K562 (cell line): ENCODE data around the gene WBP1L. TPM values are rescaled to one million over a fixed set of nuclear protein-coding genes. Genes with fewer than 3 reads are reported as not detected.

Source experiments
- ATAC-seq: fragments of 200-7000 bp; cut with Tn5 transposase; 3 replicates; pipeline ENCODE4 v1.9.1; 2020; ENCODE audit warnings: moderate library complexity
- BruUV-seq: library from RNA; stranded (reverse); fragments of 400-500 nt; replicated peaks from 2 replicates; lab custom pipeline; 2021; lab: Mats Ljungman, UMichigan
- CTCF ChIA-PET: fragments of 300-600 bp; formaldehyde crosslinking; extraction: SDS; loops from one replicate; lab custom pipeline; 2021; ENCODE audit warnings: low intra/inter-chr PET ratio; lab: Yijun Ruan, JAX
- POLR2A ChIA-PET: fragments of 300-600, 350-650 bp; sonication (Branson Sonifier 250); formaldehyde crosslinking; extraction: SDS; loops from one replicate; lab custom pipeline; 2021; ENCODE audit warnings: antibody characterized with exemption, inconsistent platforms; lab: Yijun Ruan, JAX
- DNase-seq, 4 experiments: peaks; one replicate each; pipeline versions ENCODE4 v3.0.0 to v3.0.0-alpha.2; 2011 to 2018; ENCODE audit warnings: low spot score in 3 of 4, mixed read lengths in 3 of 4; ENCODE audit errors: extremely low read depth in 1 of 4
- FAIRE-seq: peaks from 2 replicates; lab custom pipeline; 2011; peaks lifted over from hg19 to GRCh38; lab: Jason Lieb, UNC
- H2AFZ ChIP-seq: 2 replicates; pipeline ENCODE4 v1.6.0; 2011; ENCODE audit warnings: low read depth, low read length, control low read depth, inconsistent platforms
- H3K27ac ChIP-seq: fragments of 200-600 bp; 3 replicates; pipeline ENCODE4 v1.8.0; 2011; ENCODE audit warnings: low read depth, mild to moderate bottlenecking, control low read depth, inconsistent platforms, low read length, moderate library complexity, mixed read lengths; ENCODE audit errors: extremely low read depth
- H3K27me3 ChIP-seq, 2 experiments: fragments of 300-600 bp in 1 of 2; 2 replicates in 1 of 2; 3 replicates in 1 of 2; pipeline versions ENCODE4 v1.6.0 to v1.8.0; 2011; ENCODE audit warnings: inconsistent platforms in 2 of 2, low read length in 2 of 2, mild to moderate bottlenecking in 1 of 2, mixed read lengths in 1 of 2, moderate library complexity in 1 of 2; ENCODE audit not compliant: control insufficient read depth in 2 of 2, insufficient read depth in 2 of 2
- H3K36me3 ChIP-seq: fragments of 300-600 bp; 3 replicates; pipeline ENCODE4 v1.8.0; 2011; ENCODE audit warnings: mild to moderate bottlenecking, low read length, inconsistent platforms; ENCODE audit not compliant: control insufficient read depth, insufficient read depth
- H3K4me1 ChIP-seq, 2 experiments: fragments of 200-600 bp in 1 of 2; replicated peaks in 1 of 2; 2 replicates in 1 of 2; 3 replicates in 1 of 2; pipeline versions ENCODE4 v1.5.1 to v1.8.0; 2011; ENCODE audit warnings: inconsistent platforms in 2 of 2, low read length in 2 of 2, mild to moderate bottlenecking in 1 of 2, mixed read lengths in 1 of 2, moderate library complexity in 1 of 2; ENCODE audit not compliant: control insufficient read depth in 2 of 2, insufficient read depth in 2 of 2
- H3K4me2 ChIP-seq: 2 replicates; pipeline ENCODE4 v1.6.1; 2011; ENCODE audit warnings: low read length, control low read depth, inconsistent platforms, mixed read lengths; ENCODE audit not compliant: insufficient read depth
- H3K4me3 ChIP-seq: fragments of 200-600 bp; sonication (generic), shearing (Covaris generic); 2 replicates; pipeline ENCODE4 v1.5.1; 2016; ENCODE audit warnings: control low read depth, inconsistent platforms
- H3K79me2 ChIP-seq: fragments of 200-600 bp; 3 replicates; pipeline ENCODE4 v1.8.0; 2011; ENCODE audit warnings: low read length, inconsistent platforms; ENCODE audit not compliant: control insufficient read depth, insufficient read depth
- H3K9ac ChIP-seq, 2 experiments: 2 replicates each; pipeline versions ENCODE4 v1.6.0 to v1.6.1; 2011; ENCODE audit warnings: low read depth in 2 of 2, low read length in 2 of 2, control low read depth in 1 of 2, inconsistent platforms in 1 of 2, mild to moderate bottlenecking in 1 of 2, mixed read lengths in 1 of 2; ENCODE audit not compliant: insufficient read depth in 1 of 2
- H3K9me1 ChIP-seq: one replicate; pipeline ENCODE4 v1.6.0; 2011; ENCODE audit warnings: inconsistent platforms, mild to moderate bottlenecking, low read length, moderate library complexity; ENCODE audit not compliant: control insufficient read depth, insufficient read depth
- H3K9me3 ChIP-seq: replicated peaks from 2 replicates; pipeline ENCODE4 v1.5.1; 2011; ENCODE audit warnings: low read depth, low read length, inconsistent platforms; ENCODE audit not compliant: control insufficient read depth, insufficient read depth
- H4K20me1 ChIP-seq: replicated peaks from 2 replicates; pipeline ENCODE4 v1.6.1; 2011; ENCODE audit warnings: low read length, inconsistent platforms, mixed read lengths; ENCODE audit not compliant: control insufficient read depth, insufficient read depth
- CHD4 ChIP-seq: fragments of 200-600 bp; sonication (generic); IDR thresholded peaks from 3 replicates; pipeline ENCODE4 v1.6.1; 2012; ENCODE audit warnings: low read depth, mild to moderate bottlenecking, mixed read lengths, low read length, inconsistent platforms; ENCODE audit not compliant: insufficient read depth, insufficient replicate concordance, poor library complexity, severe bottlenecking
- HINFP ChIP-seq: fragments of 450-650 bp; conservative IDR thresholded peaks from 2 replicates; pipeline ENCODE4 v1.6.1; 2016; ENCODE audit warnings: missing genetic modification characterization, low read depth, mild to moderate bottlenecking, control low read depth, missing compliant biosample characterization
- KDM5B ChIP-seq: fragments of 200-600 bp; sonication (generic); IDR thresholded peaks from 2 replicates; pipeline ENCODE4 v1.6.1; 2012; ENCODE audit warnings: low read depth, mild to moderate bottlenecking, moderate library complexity, low read length, control low read depth, inconsistent platforms; ENCODE audit not compliant: insufficient replicate concordance
- MYBL2 ChIP-seq, 2 experiments: fragments of 450-650 bp in 1 of 2; sonication (generic) in 1 of 2; formaldehyde crosslinking in 1 of 2; IDR thresholded peaks; 2 replicates each; pipeline versions ENCODE4 v1.6.1 to v1.8.1; 2017 to 2022; ENCODE audit warnings: borderline replicate concordance in 1 of 2, inconsistent platforms in 1 of 2, low read depth in 1 of 2, mild to moderate bottlenecking in 1 of 2, missing genetic modification reagents in 1 of 2, moderate library complexity in 1 of 2
- PHTF2 ChIP-seq: fragments of 250-450 bp; sonication (Bioruptor Pico); IDR thresholded peaks from 2 replicates; pipeline ENCODE4 v1.5.0; 2021; ENCODE audit warnings: mild to moderate bottlenecking
- RCOR1 ChIP-seq, 2 experiments: IDR thresholded peaks; 2 replicates each; pipeline ENCODE4 v1.6.1; 2012; ENCODE audit warnings: low read depth in 2 of 2, low read length in 2 of 2, borderline replicate concordance in 1 of 2, improper control_type of control experiment in 1 of 2
- STAT5A ChIP-seq: IDR thresholded peaks from 2 replicates; pipeline ENCODE4 v1.6.1; 2012; ENCODE audit warnings: low read length, inconsistent platforms, borderline replicate concordance
- WGBS: fragments of 100-300 bp; shearing (Covaris generic); methylation state at CpG from one replicate; pipeline ENCODE4 v1.1.6; 2016; ENCODE audit warnings: low coverage, mixed read lengths; ENCODE audit not compliant: insufficient coverage; ENCODE audit errors: missing lambda C conversion rate; 5-methylcytosine and 5-hydroxymethylcytosine counted together
- in situ Hi-C: fragments of 300-500 bp; cut with MboI; formaldehyde crosslinking; loops from 4 replicates; pipeline ENCODE4 v1.15.0; 2018; ENCODE audit warnings: inconsistent platforms, mixed read lengths
- intact Hi-C: fragments of 100-400 bp; cut with micrococcal nuclease; formaldehyde crosslinking; loops from 2 replicates; pipeline ENCODE4 v1.14.2; 2022
- polyA plus RNA-seq, 8 experiments: library from polyadenylated mRNA; depleted of rRNA in 4 of 8; stranded (reverse) in 5 of 8; unstranded in 3 of 8; fragments of >200 nt; fragmentation: Nextera tagmentation in 2 of 8; fragmentation: Illumina TruSeq in 1 of 8; extraction: Ambion mirVana in 2 of 8; extraction: Trizol in 1 of 8; gene quantifications; 2 replicates each; pipeline versions ENCODE4 v1.2.1 to v1.2.3, GENCODE V29; 2011 to 2014; ENCODE audit warnings: inconsistent platforms in 1 of 8, missing spikeins in 1 of 8
- total RNA-seq, 7 experiments: library from RNA; depleted of rRNA in 6 of 7; stranded (reverse); fragments of >200 nt in 6 of 7; fragmentation: Illumina TruSeq in 2 of 7; extraction: Trizol in 2 of 7; gene quantifications; 2 replicates each; pipeline versions ENCODE4 v1.2.1 to v1.2.3, GENCODE V29; 2011 to 2021; ENCODE audit warnings: low replicate concordance in 1 of 7
- TF ChIP-seq, protein P1 (sequence below): fragments of 450-650 bp; IDR thresholded peaks from 2 replicates; pipeline ENCODE4 v1.6.1; 2018; ENCODE audit not compliant: partially characterized antibody
- TF ChIP-seq, protein P2 (sequence below): fragments of 250-450 bp; sonication (Bioruptor Pico); IDR thresholded peaks from 2 replicates; pipeline ENCODE4 v1.9.0; 2021; ENCODE audit warnings: mild to moderate bottlenecking

The WBP1L gene
- total and polyA plus RNA-seq, 9 of the 15 experiments (the other 6 are each of a cell fraction or from before 2014, with no cell fraction given), result 3.2 to 14.4 (median 11.3) TPM

GRCh38 chr10:102795453-102796406, 52.0 kb downstream of the WBP1L start:
- ATAC-seq (no peak), DNase-seq (no peak), FAIRE-seq (no peak)
- no TSS peak for BruUV-seq
- ChIA-PET CTCF (no interaction called here), POLR2A (interaction anchor here (1.2 kb wide), 1 partner anchor 25 kb away, joined by 3 read pairs; no protein-coding TSS in a partner anchor)
- no peaks in the 10 kb centered on the region for H4K20me1 ChIP-seq
- no peaks in the 10 kb centered on the region for H3K9me1 ChIP-seq
- no peak overlapping the region for H3K4me3 ChIP-seq
- H3K79me2 ChIP-seq, result no peaks in the 10 kb centered on the region
- H3K4me1 ChIP-seq, result peaks cover 0 to 2% of the 10 kb centered on the region in 2 experiments; a peak in 1 of 5 replicates
- H3K36me3 ChIP-seq, result peaks cover 9% of the 10 kb centered on the region; the same call in 1 of the 3 replicates
- TF ChIP-seq STAT5A, result no peak
- TF ChIP-seq RCOR1 (IDR thresholded peaks at IDR 0.05; ENCODE audit: borderline replicate concordance in 1 of 2, low read depth in 2 of 2, low read length in 2 of 2), result no peak
- TF ChIP-seq, protein P1, sequence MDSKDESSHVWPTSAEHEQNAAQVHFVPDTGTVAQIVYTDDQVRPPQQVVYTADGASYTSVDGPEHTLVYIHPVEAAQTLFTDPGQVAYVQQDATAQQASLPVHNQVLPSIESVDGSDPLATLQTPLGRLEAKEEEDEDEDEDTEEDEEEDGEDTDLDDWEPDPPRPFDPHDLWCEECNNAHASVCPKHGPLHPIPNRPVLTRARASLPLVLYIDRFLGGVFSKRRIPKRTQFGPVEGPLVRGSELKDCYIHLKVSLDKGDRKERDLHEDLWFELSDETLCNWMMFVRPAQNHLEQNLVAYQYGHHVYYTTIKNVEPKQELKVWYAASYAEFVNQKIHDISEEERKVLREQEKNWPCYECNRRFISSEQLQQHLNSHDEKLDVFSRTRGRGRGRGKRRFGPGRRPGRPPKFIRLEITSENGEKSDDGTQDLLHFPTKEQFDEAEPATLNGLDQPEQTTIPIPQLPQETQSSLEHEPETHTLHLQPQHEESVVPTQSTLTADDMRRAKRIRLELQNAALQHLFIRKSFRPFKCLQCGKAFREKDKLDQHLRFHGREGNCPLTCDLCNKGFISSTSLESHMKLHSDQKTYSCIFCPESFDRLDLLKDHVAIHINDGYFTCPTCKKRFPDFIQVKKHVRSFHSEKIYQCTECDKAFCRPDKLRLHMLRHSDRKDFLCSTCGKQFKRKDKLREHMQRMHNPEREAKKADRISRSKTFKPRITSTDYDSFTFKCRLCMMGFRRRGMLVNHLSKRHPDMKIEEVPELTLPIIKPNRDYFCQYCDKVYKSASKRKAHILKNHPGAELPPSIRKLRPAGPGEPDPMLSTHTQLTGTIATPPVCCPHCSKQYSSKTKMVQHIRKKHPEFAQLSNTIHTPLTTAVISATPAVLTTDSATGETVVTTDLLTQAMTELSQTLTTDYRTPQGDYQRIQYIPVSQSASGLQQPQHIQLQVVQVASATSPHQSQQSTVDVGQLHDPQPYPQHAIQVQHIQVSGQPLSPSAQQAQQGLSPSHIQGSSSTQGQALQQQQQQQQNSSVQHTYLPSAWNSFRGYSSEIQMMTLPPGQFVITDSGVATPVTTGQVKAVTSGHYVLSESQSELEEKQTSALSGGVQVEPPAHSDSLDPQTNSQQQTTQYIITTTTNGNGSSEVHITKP, result no peak
- TF ChIP-seq MYBL2 (IDR thresholded peaks at IDR 0.05; ENCODE audit: low read depth), result no peak
- no peak for TF ChIP-seq MYBL2 (CRISPR knock-in tag; IDR thresholded peaks at IDR 0.05; ENCODE audit: borderline replicate concordance)
- TF ChIP-seq PHTF2 (CRISPR knock-in tag), result no peak
- TF ChIP-seq HINFP (tag), result no peak
- no peak for TF ChIP-seq KDM5B
- TF ChIP-seq CHD4, result no peak
- TF ChIP-seq, protein P2, sequence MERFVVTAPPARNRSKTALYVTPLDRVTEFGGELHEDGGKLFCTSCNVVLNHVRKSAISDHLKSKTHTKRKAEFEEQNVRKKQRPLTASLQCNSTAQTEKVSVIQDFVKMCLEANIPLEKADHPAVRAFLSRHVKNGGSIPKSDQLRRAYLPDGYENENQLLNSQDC, result no peak
- no peak overlapping the region for H2AFZ ChIP-seq
- H3K9me3 ChIP-seq, result no peaks in the 10 kb centered on the region
- in situ Hi-C loops (no loop called here), intact Hi-C loops (no loop called here)
- WGBS, result 69% methylated on average over 12 of the region's 15 CpGs
- H3K27me3 ChIP-seq, result no peaks in the 10 kb centered on the region
- H3K9ac ChIP-seq, result peak overlapping the region in 1 of 2 experiments; percentile 23; a peak in 1 of 4 replicates
- H3K27ac ChIP-seq, result no peak overlapping the region
- H3K4me2 ChIP-seq, result no peak overlapping the region
